Stimulated activated CD4-positive, alpha-beta T cell treated with anti-CD3 and anti-CD28 coated beads, TNF-alpha, amount 100 ng/mL, for 24 hours (primary cell): ENCODE measurements around the gene KCNIP4.

ENCODE experiments used
- DNase-seq, 3 experiments: peaks; one replicate each; pipeline ENCODE4 v3.0.0-alpha.2; 2020; ENCODE audit warnings: low read depth in 3 of 3

The KCNIP4 gene

DNA sequence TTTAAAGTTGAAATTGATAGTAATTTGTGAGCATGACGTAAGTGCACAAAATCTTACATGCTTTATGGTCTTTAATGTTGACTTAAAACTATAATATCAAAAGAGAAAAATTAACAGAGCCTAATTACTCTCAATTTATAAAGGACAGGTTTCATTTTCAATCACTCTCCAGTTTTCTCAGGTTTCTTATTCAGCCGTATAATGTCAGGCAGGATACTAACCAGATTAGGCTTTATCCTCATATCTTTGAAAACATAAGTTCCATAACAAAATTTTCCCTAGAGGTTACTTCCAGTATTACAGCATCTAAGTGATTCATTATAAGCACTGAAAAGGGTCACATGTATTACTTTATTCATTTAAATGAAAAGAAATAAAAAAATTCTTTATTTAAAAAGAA, 756.2 kb downstream of the KCNIP4 start:
- no peak for DNase-seq

- DNase-seq: no peak
Observed at GRCh38 chr4:21191317-21191716, 757.3 kb downstream of the KCNIP4 start.

DNA sequence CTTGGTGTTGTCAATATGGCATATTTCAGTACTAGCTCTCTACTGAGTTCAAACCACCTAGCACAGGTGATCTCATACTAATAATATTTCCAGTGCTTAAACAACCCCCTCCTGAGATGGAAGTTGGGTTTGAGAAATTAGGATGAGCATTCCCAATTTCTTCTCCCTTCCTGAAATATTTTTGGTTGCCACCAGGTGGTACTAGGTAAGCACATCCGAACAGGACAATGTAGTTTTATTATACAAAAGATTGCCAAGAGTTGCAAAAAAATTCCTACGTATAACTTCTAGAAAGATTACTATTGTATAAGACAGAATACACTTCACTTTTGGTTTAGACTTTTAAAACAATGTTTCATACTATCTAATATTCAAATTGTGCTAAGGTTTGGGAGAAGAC, 763.8 kb downstream of the KCNIP4 start:
- DNase-seq: no peak

DNA sequence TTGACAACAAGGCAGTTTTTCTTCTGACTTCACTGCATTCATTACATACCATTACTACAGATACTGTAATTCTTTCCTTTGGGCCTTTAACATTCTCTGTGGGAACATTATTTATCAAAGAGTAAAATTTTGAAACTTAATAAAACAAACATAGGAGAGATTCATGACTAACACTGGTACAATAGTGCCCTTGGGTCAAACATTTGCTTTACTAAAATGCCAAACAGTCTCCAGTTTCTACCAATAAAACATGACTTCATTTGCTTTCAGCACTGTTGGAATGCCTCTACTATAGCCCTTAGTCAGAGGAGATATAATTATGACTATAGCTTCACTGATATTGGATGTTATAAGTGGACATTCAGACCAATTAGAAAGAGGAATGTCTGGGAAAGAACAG, 766.9 kb downstream of the KCNIP4 start:
- no peak for DNase-seq

DNA sequence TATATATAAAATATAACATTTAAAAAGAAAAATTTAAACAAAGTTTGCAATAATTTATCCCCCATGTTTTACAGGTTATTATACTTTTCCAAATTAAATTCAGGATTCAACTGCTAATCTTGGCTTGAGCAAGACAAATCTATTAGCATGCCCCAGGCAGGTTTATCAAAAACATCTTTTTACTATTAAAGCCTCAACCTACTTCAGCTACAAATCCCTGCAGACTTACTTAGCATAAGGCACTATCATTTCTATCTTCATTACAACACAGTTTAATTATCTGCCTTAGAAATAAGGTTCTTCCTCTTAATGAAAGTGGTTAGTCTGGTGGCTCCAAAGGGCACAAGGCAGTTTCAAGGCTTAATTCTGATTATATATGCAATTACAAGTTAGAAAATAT, 770.7 kb downstream of the KCNIP4 start:
- DNase-seq: no peak

DNA sequence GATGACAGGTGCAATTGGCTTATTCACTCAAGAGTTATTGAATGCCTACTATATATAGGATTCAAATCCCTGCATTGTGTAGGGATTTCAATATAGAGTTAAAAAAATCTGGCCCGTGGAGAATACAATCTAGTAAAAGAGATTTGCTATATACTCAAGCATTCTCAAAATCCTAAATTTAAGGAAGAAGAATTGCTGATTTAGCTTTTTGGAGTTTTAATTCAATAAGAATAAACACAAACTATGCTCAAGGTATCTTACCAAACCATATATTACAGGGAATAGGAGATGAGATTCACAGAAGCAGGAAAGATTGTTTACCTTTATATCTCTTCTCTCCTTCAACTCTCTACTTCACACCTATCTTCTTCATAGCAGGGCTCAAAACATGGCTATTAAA, 771.5 kb downstream of the KCNIP4 start:
- no peak for DNase-seq

GRCh38 chr4:21167711-21168110, 780.9 kb downstream of the KCNIP4 start:
- no peak for DNase-seq

DNA sequence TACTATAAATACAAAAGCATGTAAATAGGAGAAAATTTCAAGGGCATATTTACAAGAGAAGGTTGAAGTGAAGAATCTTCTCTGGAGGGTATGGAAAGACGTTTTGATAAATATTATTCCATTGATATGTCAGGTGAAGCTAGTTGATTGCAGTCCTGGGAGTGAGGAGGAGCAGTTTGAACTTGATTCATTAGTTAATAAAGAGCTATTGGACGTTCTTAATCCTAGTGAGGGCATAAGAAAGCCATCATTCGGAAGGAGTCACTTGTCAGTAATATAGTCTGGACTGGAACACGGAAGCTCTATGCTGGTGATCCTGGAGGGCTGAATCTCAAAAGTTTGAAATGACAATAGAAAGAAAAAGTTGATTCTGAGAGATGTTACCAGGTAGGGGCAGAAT, 793.2 kb downstream of the KCNIP4 start:
- DNase-seq: no peak

- DNase-seq: no peak
Observed at GRCh38 chr4:21139327-21139726, 809.2 kb downstream of the KCNIP4 start.

- no peak for DNase-seq
Observed at GRCh38 chr4:21136051-21136630, 812.4 kb downstream of the KCNIP4 start.

DNA sequence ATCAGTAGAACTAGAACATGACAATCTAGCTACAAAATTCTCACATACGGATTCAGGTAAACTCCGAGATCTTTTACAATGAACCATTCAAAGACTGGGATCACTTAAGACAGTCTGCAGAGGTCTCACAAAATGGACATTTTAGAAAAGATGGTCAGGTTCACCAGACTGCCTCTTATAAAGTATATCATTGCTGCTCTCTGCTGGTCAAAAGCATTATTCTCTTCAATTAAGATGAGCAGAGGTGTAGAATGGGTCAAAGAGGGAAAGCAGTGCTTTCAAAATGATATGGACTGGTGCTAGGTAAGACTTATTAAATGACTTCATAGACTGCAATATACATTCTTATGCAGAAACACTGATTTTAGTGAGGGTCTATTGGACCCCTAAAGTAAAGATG, 813.6 kb downstream of the KCNIP4 start:
- no peak for DNase-seq

DNA sequence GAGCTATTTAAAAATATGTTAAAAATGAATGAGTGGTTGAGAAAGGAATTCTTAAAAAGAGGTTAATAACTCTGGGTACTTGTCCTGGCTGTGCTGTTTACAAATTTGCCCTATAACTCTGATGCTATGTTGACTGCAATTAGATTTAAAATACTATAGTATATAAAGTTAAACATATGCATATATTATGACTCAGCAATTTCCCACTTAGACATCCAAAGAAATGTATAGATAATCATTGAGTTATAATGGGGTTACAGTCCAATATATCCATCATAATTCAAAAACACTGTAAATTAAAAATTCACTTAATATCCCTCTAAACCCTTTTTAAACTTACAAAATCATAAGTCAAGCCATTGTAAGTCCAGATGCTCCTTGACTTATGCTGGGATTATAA, 818.0 kb downstream of the KCNIP4 start:
- DNase-seq: no peak

- no peak for DNase-seq
Observed at GRCh38 chr4:21126014-21126512, 822.5 kb downstream of the KCNIP4 start.

- DNase-seq: no peak
Observed at GRCh38 chr4:21118301-21118700, 830.3 kb downstream of the KCNIP4 start.

DNA sequence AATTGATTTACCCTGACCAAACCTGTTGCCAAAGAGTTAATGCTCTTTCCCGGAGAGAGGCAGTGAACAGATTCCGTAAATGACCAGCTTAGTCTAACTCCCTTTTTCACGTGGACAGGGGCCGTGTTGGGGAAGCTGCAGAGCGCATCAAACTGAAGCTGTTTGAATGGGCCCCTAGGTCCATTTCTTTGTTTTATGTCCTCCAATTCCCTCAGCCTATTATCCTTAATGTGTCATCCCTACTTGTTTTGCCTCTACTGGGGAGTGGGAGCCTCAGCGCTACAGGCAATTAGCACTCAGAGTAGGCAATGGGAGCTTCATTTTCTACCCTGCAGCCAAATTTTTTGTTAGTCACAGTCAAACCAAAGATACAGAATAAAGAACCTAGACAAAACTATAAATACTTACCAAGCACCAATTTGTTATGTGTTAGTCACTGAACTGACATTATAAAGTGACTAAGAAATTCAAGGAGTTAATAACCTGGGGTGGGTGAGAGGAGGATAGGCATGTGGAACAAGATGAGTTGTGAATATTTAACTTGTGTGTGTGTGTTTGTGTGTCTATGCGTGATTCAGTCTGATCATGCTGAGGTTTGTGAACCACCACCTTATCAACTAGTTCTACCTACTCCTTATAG, 830.9 kb downstream of the KCNIP4 start:
- DNase-seq: no peak

DNA sequence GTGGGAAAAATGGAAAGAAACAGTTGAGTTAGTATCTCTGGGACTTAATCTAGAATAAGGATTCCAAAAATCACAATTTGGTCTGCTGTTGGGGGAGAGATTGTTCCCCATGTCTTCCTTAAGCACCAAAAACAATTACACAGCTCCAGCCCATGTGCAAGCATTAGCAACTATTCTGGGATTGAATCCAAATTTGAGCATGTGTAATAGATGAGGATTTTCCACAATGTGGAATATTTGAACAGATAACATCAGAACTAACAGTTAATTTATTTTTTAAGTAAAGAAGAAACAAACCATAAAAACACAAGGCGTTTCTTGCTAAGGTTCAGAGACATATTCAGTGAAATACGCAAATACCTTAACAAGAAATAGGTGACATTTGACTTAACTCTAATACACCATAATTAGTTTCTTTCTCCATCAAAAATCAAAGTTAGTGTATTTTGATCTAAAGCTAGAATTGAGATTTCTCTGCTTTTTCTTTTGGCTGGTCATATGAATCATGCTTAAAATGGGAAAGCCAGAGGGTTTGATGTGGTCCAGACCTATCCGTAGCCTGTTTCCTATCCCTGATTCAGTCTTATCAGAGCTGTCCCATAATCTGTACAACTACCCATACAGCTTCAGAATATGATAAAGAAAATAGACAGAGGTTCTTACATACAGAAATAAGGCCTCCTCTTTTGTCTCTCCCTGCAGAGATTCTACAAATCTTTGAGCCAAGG, 834.9 kb downstream of the KCNIP4 start:
- no peak for DNase-seq

- DNase-seq: no peak
Observed at GRCh38 chr4:21102667-21103066, 845.9 kb downstream of the KCNIP4 start.

DNA sequence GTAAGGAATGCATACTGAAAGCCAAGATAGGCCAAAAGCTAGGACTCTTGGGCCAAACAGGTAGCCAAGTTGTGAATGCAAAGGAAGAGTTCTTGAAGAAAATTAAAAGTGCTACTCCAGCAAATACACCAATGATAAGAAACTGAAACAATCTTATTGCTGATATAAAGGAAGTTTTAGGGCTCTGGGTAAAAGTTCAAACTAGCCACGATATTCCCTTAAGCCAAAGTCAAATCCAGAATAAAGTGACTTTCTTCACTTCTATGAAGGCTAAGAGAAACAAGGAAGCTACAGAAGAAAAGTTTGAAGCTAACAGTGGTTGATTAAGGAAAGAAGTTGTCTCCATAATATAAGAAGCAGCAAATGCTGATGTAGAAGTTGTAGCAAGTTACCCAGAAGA, 850.7 kb downstream of the KCNIP4 start:
- DNase-seq: no peak

DNA sequence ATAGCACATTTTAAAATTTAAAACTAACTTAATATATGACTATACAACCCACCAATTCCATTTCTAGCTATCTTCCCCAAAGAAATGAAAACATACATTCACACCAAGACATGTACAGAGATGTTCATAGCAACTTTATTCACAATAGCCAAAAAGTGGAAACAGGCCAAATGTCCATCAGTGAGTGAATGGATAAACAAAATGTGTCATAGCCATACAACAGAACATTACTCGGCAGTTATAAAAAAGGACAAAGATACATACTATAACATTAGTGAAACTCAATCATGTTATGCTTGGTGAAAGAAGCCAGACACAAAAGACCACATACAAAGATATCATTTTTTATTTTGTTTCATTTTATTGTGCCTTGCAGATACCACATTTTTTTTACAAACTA, 851.5 kb downstream of the KCNIP4 start:
- DNase-seq: no peak

GRCh38 chr4:21092531-21092930, 856.0 kb downstream of the KCNIP4 start:
- no peak for DNase-seq

GRCh38 chr4:21090094-21090666, 858.4 kb downstream of the KCNIP4 start:
- no peak for DNase-seq

DNA sequence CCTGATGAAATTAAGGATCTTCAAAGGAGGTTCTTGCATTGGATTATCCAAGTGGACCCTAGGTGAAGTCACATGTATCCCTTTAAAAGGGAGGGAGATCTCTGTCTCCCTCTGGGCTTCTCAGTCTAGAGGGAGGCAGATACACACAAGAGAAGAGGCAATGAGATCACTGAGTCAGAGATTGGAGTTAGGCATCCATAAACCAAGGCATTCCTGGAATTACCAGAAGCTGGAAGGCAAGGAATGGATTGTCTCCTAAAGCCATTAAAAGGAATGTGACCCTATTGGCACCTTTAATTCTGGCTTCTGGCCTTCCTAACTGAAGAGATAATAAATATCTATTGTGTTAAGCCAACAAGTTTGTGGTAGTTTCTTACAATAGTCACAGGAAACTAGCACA, 865.2 kb downstream of the KCNIP4 start:
- DNase-seq: no peak

GRCh38 chr4:21077967-21078366, 870.6 kb downstream of the KCNIP4 start:
- no peak for DNase-seq
